SK-MEL-5 (cell line): ENCODE measurements around the gene SLC38A9. TPM values are rescaled to one million over a fixed set of nuclear protein-coding genes. Genes with fewer than 3 reads are reported as not detected.
A peak's percentile ranks its signal among the peaks of the same experiment; 100 is the strongest.

Experiments
- DNase-seq: peaks from one replicate; pipeline ENCODE4 v3.0.0-alpha.2; 2016; ENCODE audit warnings: low read depth, low spot score
- in situ Hi-C: cut with HindIII; loops from 2 replicates; pipeline ENCODE4 v1.10.0; 2016; ENCODE audit warnings: low sequenced_read_pairs, high pct_unique_total_duplicates, low pct_unique_long_range_greater_than_20kb
- small RNA-seq, 2 experiments: library from RNA; depleted of rRNA; stranded (forward); fragments of <200 nt; gene quantifications; one replicate each; pipeline ENCODE3, GENCODE V24; 2014
- total RNA-seq: library from RNA; depleted of rRNA; stranded (reverse); fragments of >200 nt; shearing (Covaris generic); gene quantifications from 2 replicates; pipeline ENCODE4 v1.2.3, GENCODE V29; 2014; rRNA removed

The SLC38A9 gene
- total RNA-seq, 1 experiment from 2014 or later, result 44.0 TPM

DNA sequence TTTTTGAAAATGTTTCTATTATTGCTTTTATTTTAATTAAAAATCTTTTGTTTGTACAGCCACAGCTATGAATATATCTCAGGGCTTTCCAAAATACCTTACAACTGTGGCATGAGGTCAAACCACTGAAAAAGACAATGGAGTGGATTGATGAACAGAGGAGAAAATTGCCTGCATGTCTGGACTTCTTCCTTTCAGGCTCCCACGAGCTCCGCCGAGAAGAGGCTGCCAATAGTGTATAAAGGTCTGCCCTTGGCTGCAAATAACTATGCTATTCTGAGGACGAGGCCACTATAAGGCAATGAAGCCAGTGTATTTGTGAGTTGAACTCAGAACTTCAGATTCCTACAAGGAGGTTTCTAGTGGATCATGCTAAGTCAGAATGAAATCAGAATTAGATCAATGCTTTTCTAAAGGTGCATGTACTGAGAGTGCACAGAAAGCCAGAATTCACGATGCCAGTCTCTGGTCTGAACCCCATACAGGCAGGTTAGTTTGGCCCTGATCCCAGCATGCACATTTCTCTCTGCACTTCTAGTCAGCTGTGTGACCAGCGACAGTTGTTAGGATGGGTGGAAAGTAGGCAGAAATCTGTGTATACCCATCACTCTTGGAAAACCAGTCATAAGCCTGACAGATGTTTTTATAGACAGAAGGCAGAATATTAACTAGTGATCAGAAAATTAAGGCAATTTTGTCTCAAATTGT is 134.6 kb downstream of the SLC38A9 start:
- in situ Hi-C loops, result no loop called here
- peak; percentile 80 for DNase-seq

GRCh38 chr5:55576661-55577060 is 135.5 kb downstream of the SLC38A9 start:
- in situ Hi-C loops, result no loop called here
- DNase-seq, result no peak

Small RNA genes within 50 kb of the gene (small RNA-seq; reads per million reads assigned to genes)
- 0 reads per million in 2 experiments for gene AC016632.1

Other genes with a start within 250 kb of the SLC38A9 start
- 17.1 and 18.0 TPM in 2 replicates for gene PLPP1, start 177.4 kb downstream of the SLC38A9 start, total RNA-seq
- not detected in 2 replicates for gene DDX4, start 25.7 kb upstream of the SLC38A9 start, total RNA-seq
- gene IL31RA, start 139.0 kb upstream of the SLC38A9 start, total RNA-seq, result not detected in 2 replicates